NCI-H128 (cell line): ENCODE measurements around the gene PPL.
"Not testable (repeated sequence)": the region's sequence is repeated elsewhere in the genome, so short reads cannot be mapped to it uniquely, and the experiment has no call there.

Experiments
- DNase-seq: peaks from one replicate; lab custom pipeline; 2025; ENCODE audit not compliant: unreplicated experiment; lab: John Stamatoyannopoulos, UW

PPL gene

DNA sequence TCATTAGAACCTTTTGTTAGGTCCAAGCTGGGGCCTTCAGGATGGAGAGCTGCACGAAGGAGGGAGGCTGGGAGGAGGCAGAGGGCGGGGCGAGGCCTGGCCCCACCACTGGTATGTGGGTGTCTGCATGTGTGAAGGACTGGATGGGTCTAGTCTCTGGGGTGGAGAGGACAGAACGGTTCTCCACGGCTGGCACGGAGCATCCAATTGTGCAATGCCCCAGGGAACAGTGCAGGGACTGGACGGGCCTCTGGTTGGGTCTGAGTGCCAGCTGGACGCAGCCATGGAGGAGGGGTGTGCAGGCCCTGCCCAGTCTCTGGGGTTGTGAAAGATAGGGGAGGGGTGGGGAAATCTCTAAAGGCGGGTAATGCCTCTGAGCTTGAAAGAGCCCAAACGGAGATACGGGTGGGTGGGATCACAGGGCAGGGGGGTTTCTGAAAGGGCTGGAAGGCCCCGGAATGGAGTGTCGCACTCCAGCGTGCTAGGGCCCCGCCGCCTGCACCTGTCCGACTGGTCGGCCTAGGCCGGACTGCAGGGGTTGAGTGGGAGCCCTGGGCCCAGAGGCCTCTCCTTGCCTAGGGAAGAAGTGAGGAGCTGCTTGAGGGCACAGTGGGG is 1.6 kb downstream of the PPL start:
- no peak for DNase-seq

DNA sequence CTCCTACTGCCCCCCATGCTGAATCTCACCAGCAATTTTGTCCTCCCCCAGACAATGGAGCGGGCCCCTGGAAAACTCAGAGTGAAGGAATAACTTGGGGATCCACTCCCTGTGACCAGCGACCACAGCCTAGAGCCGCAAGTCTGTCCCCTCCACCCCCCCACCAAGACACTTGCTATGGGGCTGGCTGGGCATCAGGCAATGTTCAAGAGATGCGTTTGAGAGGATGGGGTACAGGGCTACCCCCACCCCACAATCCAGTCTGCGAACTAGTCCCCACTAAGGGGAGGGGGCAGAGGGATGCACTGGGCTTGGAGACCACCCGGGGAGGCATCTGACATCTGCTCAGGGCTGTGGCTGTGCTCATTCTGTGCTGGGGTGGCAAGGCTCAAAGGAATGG is 2.4 kb downstream of the PPL start:
- DNase-seq = no peak

DNA sequence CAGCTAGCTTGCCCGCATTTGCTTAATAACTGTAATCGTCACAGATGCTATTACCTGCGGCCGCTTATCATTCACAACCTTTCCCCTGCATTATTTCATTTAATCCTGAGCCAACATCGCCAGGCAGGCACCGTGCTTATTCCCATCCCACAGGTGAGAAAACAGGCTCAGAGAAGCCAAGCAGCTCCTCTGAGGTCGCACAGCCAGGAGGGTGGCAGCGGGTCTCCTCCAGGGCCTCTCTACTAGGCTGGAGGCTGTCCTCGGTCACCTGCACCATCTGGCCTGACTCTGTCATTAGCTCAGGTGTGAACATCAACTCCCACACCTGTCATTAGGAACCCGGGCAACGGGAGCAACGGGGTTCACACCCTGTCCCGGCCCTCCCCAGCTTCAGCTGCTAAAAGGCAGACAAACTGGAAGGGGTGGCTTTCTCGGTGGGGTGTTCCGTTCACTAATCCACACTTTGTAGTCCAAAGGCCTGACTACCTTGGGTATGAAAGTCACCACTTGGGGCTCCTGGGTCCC is 3.0 kb downstream of the PPL start:
- no peak for DNase-seq

DNA sequence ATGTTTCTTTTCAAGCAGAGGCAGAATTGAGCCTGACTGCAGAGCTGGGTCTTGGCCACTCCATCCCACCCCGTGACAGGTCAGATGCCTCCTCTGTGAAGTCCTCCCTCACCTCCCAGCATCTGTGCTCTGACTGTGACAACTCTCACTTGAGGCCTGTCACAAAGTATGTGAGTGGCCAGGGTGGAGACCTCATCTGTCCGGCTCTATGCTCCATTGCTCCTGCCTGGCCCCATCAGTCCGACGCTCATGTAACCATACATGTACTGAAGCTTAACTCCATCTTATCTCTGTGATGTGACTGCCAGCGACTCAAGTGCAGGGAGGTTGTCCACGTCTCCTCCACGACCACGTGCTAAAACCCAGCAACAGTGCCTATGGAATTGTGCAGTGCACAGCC is 3.5 kb downstream of the PPL start:
- no peak for DNase-seq

DNA sequence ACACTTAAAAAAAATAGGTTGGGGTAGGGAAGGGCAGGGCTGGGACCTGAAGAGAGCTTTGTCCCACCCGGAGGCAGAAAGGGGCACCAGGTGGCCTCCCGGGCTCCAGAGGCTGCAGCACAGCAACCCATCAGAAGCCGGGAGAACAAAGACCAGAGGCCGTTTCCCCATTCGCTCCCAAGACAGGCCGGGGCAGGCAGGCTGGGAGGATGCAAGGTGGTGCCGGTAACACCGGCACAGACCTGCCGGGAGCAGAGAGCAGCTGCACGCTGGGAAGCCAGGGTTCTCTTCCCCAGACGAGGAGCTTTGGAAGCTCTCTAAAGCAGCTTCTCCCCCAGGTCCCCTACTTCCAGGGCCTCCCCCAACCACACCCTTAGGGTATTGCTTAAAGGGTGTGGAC is 5.6 kb downstream of the PPL start:
- no peak for DNase-seq

DNA sequence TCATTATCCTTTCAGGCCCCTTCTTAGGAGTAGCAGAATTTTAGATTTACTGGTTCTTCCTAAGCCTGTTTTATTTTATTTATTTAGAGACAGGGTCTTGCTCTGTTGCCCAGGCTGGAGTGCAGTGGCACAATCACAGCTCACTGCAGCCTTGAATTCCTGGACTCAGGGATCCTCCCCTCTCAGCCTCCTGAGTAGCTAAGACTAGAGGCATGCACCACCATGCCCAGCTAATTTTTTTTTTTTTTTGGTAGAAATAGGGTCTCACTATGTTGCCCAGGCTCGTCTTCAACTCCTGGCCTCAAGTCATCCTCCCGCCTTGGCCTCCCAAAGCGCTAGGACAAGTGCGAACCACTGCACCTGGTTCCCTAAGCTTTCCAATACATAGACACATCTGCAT is 7.3 kb downstream of the PPL start:
- DNase-seq = not testable (repeated sequence)

DNA sequence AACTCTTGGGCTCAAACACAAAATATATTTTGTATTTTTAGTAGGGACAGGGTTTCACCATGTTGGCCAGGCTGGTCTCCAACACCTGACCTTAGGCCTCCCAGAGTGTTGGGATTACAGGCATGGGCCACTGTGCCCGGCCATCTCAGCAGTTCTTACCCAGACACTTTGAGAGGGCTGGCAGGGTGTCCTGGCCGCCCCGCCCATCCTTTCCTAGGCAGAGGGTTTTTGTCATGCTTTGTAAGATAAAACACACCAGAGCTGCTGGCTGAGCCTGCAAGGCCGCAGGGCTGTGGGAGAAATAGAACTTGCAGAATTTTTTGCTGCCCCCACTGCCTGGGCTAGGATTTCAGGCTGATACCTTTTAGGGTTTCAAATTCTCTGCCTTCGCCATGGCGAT is 8.7 kb downstream of the PPL start:
- no peak for DNase-seq

DNA sequence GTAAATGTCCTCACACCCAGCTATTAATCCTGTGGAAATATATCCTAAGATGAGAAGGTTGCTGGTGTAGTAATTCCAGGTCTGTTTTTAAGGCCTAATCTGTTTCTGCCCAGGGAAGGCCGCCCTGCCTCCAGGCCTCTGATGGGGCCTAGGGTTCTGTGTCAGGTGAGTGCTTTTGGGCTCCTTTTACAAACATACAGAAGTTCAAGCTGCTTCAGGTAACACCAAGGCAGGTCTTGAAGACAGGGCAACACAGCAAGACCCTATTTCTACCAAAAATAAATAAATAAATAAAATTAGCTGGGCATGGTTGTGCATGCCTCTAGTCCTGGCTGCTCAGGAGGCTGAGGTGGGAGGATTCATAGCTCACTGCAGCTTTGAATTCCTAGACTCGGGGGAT is 9.3 kb downstream of the PPL start:
- no peak for DNase-seq

DNA sequence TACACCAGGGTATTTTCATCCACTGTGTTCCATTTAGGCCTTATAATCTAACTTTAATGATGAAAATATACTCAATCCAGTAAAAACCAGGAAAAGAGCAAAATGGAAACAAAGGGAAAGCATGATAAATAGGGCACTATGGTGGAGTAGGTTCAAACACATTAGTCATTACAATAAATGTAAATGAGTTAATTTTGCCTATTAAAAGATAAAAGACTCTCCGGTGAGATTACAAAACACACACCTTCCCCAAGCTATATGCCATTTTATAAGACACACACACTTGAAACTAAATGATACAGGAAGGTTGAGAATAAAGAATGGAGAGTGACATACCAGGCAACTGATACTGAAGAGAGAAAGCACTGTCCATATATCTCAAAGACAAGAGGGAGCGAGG is 10.0 kb downstream of the PPL start:
- no peak for DNase-seq

DNA sequence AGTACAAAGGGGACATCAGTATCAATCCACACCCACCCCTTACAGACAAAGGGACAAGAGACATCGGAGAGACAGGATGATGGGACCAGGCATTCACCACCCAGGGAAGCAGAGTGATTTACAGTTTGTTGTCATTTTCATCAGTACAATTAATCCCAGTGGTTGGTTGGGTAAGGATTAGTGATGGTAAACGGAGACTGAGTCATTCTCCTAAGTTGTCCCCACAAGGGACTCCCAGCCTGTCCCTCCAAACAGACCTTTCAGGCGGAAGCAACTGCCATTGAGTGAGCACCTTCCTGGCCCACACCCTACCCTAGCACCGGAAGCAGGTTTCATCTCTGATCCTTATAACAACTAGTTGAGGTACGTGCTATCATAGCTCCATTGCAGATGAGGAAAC is 11.2 kb downstream of the PPL start:
- DNase-seq = no peak

DNA sequence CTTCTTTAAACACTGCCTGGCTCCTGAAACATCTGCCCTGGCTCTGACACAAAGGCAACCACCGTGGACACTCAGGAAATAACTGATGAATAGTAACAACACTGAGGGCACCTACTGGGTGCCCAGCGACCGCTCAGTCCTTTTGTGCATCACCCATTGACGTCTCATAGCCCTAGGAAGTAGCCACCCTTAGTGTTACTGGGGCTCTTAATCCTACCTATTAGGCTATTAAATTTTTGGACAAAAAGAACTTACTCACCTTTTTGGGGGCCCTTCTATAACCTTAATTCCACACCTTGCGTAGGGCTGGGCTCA is 11.7 kb downstream of the PPL start:
- no peak for DNase-seq

DNA sequence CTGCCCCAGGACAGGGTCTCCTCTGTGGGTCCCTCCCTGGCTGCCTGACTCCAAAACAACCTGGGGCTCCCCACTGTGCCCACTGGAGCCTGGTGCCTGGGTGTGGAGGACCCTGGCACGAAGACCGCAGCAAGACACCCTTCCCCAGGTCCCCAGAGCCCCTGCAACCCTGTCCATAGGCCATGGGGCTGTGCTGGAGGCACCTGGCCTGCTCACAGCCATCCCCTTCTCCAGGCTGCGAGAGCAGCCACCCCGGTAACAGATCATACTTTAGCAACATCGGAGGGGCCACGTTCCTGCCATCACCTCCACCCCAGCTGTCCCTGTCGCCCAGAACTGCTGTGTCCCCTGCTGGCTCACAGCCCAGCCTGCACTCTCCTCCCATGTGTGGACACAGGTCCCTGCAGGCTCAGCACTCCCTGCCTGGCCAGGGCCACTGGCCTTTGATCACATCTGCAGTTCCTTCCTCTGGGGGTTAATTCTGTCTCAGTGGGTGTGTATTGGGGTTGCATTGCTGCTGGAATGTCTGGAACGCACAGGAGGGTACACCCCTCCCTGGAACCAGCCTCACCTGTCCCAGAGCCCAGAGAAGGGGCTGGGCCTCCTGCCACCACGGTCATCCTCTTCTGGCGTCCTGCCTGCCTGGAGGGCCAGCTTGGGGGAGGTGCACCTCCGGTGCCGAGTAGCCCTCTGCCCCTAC is 12.2 kb downstream of the PPL start:
- no peak for DNase-seq

DNA sequence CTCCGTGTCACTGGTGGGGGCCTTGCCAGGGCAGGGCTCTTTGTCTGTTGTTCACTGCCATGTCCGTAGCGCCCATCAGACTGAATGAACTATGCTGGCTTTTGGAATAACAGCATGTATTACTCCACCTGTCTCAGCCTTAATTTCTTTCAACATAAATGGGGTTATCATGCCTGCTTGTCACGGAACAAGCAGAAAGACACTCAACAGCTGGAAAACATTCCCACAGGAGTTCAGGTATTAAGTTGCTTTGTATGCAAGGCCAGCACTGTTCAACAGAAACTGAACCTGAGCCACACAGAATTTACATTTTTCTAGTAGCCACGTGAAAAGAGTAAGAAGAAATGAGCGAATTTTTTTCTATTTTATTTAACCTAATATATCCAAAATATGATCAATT is 13.1 kb downstream of the PPL start:
- DNase-seq = no peak

DNA sequence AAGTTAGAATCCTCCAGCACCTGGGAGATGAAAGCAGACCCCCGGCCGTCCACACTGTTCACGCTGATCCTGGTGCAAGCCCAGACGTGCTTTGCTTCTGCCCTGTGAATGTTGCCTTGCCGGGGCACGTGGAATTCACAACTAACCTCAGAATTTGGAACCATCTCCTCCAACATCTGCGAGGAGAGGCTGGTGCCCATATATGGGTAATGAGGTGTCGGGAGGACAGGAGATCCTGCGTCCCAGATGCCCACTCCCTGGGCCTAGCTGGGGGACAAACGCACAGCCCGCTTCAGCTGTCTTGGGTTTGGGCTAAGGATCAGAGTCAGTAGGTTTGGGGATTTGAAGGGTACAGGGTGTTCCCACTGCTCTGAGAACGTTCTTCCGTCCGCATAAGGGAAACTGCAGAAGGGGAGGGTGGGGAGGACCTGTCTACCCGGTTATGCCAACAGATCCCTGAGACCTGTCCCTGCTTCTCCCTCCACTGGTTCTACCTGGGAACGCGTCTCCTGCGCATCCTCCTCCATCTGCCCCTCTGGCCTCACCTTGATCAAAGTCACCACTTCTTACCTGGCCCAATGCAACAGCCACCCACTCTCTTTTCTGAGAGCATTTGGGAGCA is 14.1 kb downstream of the PPL start:
- DNase-seq = no peak

DNA sequence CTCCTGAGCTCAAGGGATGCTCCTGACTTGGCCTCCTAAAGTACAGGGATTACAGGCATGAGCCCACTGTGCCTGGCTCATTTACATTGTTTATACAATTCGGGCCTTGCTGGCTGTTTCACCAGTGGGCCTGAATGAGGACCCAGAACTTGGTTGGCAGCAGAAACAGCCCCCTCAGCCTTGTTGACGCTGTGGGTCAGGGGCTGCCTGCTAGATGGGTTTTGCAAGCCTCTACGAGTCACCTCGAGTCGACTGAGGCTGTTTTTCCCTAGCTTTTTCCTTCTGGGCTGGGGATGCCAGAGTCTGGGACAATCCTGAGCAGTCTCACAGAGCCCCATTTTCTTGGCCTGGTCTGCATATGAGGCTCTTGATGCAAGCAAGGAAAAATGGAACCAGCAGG is 16.1 kb downstream of the PPL start:
- DNase-seq = no peak

DNA sequence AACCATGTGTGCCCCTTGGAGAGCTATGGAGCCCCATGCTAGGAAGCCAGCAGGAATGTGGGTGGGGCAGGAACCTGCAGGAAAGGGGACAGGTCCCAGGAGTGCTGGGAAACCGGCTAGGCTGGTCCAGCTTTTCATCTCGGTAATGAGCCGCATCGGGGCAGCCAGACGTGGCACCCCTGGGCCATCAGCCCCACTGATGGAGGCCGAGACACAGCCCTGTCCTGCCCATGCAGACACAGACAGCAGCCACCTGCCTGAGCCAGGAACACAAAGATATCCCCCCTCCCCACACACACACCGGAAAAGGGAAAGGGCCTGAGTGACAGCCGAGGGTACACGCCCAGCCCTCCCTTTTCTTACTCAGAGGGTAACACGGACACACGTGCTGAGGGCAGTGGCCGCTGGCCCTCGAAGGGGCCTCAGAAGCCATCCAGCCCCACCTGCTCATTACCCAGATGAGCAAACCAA is 18.1 kb downstream of the PPL start:
- DNase-seq = no peak

DNA sequence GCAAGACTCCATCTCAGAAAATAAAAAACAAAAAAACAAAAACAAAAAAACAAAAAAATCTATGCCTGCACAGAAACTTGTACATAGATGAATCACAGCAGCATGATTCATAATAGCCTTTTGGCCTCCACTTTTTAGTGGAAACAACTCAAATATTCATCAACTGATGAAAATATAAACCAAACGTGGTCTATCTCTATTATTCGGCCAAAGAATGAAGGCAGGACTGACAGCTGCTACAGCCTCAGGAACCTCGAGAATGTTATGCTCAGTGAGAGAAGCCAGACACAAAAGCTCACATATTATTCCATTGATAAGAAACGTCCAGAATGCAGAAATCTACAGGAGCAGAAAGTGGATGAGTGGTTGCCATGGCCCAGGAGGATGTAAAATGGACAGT is 19.8 kb downstream of the PPL start:
- no peak for DNase-seq

DNA sequence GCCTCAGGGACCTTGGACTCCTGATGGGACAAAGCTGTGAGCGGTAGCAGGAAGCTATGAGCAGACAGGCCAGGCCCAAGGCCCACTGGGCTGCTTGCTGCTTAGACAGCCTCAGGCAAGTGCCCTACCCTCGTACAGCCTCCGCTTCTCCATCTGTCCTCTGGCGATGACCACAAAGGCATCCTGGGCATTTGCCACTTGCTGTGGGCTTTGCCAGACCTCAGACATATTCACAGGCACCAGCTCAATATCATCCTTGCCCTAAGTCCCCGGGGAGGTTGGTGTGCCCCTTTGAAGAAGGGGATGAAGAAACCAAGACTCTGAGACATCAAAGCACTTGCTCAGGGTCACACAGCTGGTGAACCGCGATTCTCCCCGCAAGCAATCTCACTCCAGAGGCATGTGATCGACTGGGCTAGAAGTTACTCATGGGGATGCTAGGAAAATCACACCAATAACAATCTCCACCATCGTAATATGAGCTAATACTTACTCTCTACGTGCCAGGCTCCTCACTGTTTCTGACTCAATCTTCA is 21.7 kb downstream of the PPL start:
- DNase-seq = no peak

DNA sequence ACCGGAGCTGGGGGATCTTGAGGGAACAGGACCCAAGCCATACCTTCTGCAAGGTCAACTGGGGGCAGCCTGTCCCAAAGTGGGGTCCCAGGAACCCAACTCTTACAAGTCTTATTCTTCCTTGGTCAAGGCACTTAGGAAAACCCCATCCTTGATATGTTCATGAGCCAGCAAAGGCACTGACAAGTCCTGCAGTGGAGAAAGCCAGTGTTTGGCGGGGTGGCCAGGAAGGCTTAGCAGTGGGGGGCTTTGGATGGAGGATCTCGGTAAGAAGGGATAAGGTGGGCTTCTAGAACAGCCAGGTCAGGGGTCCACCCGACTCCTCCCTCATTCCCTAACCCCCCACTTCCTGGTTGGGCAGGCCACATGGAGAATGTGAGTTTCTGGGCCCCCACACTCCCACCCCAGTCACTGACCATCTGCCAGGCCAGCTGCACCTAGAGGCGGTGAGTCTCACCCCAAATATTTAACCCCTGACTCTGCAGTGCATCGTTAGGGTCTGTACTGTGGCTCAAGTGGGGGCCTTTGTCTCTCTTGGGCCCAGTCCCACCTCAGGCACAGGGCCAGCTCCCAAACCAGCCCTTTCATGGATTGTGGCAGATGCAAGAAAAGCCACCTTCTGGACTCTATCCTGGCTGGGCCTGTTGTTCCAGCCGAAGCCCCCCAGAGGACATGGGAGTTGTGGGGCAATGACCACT is 22.3 kb downstream of the PPL start:
- DNase-seq = no peak

DNA sequence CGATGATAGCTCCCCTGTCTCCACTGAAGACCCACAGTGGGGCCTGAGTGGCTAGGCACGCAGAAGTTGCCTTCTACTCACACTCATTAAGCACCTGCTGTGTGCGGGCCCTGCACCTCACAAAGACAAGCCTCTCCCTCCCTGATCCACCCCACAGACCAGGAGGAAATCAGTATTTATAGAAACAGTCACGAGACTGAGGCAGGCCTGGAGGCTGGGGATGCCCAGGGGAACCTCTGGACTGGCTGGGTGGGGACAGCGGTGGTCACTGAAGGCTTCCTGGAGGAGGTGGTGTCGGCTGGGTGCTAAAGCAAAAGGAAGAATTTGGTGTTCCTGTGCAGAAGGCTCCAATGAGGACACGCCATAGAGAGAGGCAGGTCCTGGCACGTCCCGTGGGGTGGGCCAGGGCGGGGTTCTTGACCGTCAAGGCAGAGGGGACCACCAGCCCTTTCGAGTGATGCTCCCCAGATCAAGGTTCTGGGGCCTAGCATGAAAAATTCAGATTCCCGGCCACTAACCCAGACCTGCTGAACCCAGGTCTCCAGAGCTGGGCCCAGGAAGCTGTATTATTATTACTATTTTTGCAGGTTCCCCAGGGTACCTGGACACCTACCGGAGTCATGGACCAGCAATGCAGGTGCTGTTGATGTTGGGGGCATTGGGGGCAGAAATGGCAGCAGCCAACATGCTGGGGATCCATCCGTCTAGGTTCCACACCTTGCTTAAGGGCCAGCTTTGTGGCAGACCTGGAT is 23.0 kb downstream of the PPL start:
- no peak for DNase-seq
